Neural cell (in vitro differentiated cells): ENCODE data around the gene SDK1. TPM values are rescaled to one million over a fixed set of nuclear protein-coding genes. Genes with fewer than 3 reads are reported as not detected.

ENCODE experiments used
- H2AFZ ChIP-seq: fragments of 200-600, 300-800 bp; sonication (generic), shearing (Covaris generic); 2 replicates; pipeline ENCODE4 v1.6.0; 2014; ENCODE audit warnings: low read depth, mild to moderate bottlenecking, antibody characterized with exemption, low read length, moderate library complexity
- H3F3A ChIP-seq: fragments of 200-600 bp; shearing (Covaris generic); 2 replicates; pipeline ENCODE4 v1.6.1; 2016; ENCODE audit warnings: mild to moderate bottlenecking, moderate library complexity, mixed read lengths, antibody characterized with exemption, low read length; ENCODE audit not compliant: insufficient read depth, poor library complexity, severe bottlenecking
- H3K27ac ChIP-seq: fragments of 200-600, 300-800 bp; sonication (generic), shearing (Covaris generic); 2 replicates; pipeline ENCODE4 v1.5.1; 2014; ENCODE audit warnings: mild to moderate bottlenecking, low read length, moderate library complexity
- H3K27me3 ChIP-seq: fragments of 300-800, 200-600 bp; sonication (generic), shearing (Covaris generic); 2 replicates; pipeline ENCODE4 v1.6.0; 2014; ENCODE audit warnings: mild to moderate bottlenecking, low read depth, low read length, moderate library complexity; ENCODE audit not compliant: insufficient read depth
- H3K36me3 ChIP-seq: fragments of 300-800, 200-600 bp; sonication (generic), shearing (Covaris generic); 2 replicates; pipeline ENCODE4 v1.5.1; 2014; ENCODE audit warnings: mild to moderate bottlenecking, antibody characterized with exemption, low read length, moderate library complexity; ENCODE audit not compliant: insufficient read depth
- H3K4me2 ChIP-seq: fragments of 300-800, 200-600 bp; sonication (generic), shearing (Covaris generic); 2 replicates; pipeline ENCODE4 v1.6.0; 2014; ENCODE audit warnings: mild to moderate bottlenecking, low read length
- H3K4me3 ChIP-seq: fragments of 300-800, 200-600 bp; sonication (generic), shearing (Covaris generic); 2 replicates; pipeline ENCODE4 v1.5.1; 2014; ENCODE audit warnings: mild to moderate bottlenecking, low read length, moderate library complexity
- H3K79me2 ChIP-seq: fragments of 200-600 bp; shearing (Covaris generic); replicated peaks from 2 replicates; pipeline ENCODE4 v1.6.0; 2014; ENCODE audit warnings: mild to moderate bottlenecking, low read length, moderate library complexity; ENCODE audit not compliant: insufficient read depth
- H3K9ac ChIP-seq: fragments of 300-800, 200-600 bp; sonication (generic), shearing (Covaris generic); 2 replicates; pipeline ENCODE4 v1.6.1; 2016; ENCODE audit warnings: mild to moderate bottlenecking, low read length, mixed read lengths
- H3K9me2 ChIP-seq: fragments of 200-600 bp; shearing (Covaris generic); 2 replicates; pipeline ENCODE4 v1.6.1; 2016; ENCODE audit warnings: mild to moderate bottlenecking, low read length, mixed read lengths; ENCODE audit not compliant: insufficient read depth
- H3K9me3 ChIP-seq: fragments of 200-600, 300-800 bp; sonication (generic), shearing (Covaris generic); 2 replicates; pipeline ENCODE4 v1.6.1; 2016; ENCODE audit warnings: mild to moderate bottlenecking, mixed run types, low read length, moderate library complexity, mixed read lengths
- H4K20me1 ChIP-seq: fragments of 200-600 bp; shearing (Covaris generic); 2 replicates; pipeline ENCODE4 v1.6.1; 2016; ENCODE audit warnings: mild to moderate bottlenecking, mixed run types; ENCODE audit not compliant: insufficient read depth
- EP300 ChIP-seq: fragments of 450-650 bp; conservative IDR thresholded peaks from 2 replicates; pipeline ENCODE4 v1.6.1; 2014; ENCODE audit warnings: antibody characterized with exemption, mild to moderate bottlenecking, moderate library complexity; ENCODE audit not compliant: poor library complexity, severe bottlenecking
- EZH2 ChIP-seq: fragments of 200-600, 300-800 bp; shearing (Covaris generic), sonication (generic); IDR thresholded peaks from 2 replicates; pipeline ENCODE4 v1.6.1; 2014; ENCODE audit warnings: antibody characterized with exemption, low read length, borderline replicate concordance, mild to moderate bottlenecking; ENCODE audit not compliant: insufficient read depth, poor library complexity, severe bottlenecking
- MXI1 ChIP-seq: fragments of 450-650 bp; conservative IDR thresholded peaks from 2 replicates; pipeline ENCODE4 v1.6.1; 2014; ENCODE audit warnings: antibody characterized with exemption, mild to moderate bottlenecking; ENCODE audit not compliant: poor library complexity, severe bottlenecking
- POLR2AphosphoS5 ChIP-seq: IDR thresholded peaks from 2 replicates; pipeline ENCODE4 v1.6.1; 2012
- RAD21 ChIP-seq: fragments of 450-650 bp; conservative IDR thresholded peaks from 2 replicates; pipeline ENCODE4 v1.6.1; 2014; ENCODE audit warnings: antibody characterized with exemption, mild to moderate bottlenecking, moderate library complexity
- SMC3 ChIP-seq: fragments of 450-650 bp; conservative IDR thresholded peaks from 2 replicates; pipeline ENCODE4 v1.6.1; 2014; ENCODE audit warnings: antibody characterized with exemption, mild to moderate bottlenecking, moderate library complexity; ENCODE audit not compliant: poor library complexity
- TAF1 ChIP-seq: IDR thresholded peaks from 2 replicates; pipeline ENCODE4 v1.6.1; 2012; ENCODE audit warnings: low read depth
- polyA plus RNA-seq: library from polyadenylated mRNA; depleted of rRNA; stranded (reverse); fragments of >200 nt; gene quantifications from 2 replicates; pipeline ENCODE4 v1.2.3, GENCODE V29; 2014
- TF ChIP-seq, protein P1 (sequence below): IDR thresholded peaks from 2 replicates; pipeline ENCODE4 v1.6.1; 2012; ENCODE audit warnings: borderline replicate concordance
- TF ChIP-seq, protein P2 (sequence below): fragments of 450-650 bp; IDR thresholded peaks from 2 replicates; pipeline ENCODE4 v1.5.1; 2014; ENCODE audit warnings: antibody characterized with exemption, mild to moderate bottlenecking, moderate library complexity; ENCODE audit not compliant: poor library complexity, severe bottlenecking

SDK1 gene
- polyA plus RNA-seq, 1 donor from 2014 or later: 2.7 TPM

DNA sequence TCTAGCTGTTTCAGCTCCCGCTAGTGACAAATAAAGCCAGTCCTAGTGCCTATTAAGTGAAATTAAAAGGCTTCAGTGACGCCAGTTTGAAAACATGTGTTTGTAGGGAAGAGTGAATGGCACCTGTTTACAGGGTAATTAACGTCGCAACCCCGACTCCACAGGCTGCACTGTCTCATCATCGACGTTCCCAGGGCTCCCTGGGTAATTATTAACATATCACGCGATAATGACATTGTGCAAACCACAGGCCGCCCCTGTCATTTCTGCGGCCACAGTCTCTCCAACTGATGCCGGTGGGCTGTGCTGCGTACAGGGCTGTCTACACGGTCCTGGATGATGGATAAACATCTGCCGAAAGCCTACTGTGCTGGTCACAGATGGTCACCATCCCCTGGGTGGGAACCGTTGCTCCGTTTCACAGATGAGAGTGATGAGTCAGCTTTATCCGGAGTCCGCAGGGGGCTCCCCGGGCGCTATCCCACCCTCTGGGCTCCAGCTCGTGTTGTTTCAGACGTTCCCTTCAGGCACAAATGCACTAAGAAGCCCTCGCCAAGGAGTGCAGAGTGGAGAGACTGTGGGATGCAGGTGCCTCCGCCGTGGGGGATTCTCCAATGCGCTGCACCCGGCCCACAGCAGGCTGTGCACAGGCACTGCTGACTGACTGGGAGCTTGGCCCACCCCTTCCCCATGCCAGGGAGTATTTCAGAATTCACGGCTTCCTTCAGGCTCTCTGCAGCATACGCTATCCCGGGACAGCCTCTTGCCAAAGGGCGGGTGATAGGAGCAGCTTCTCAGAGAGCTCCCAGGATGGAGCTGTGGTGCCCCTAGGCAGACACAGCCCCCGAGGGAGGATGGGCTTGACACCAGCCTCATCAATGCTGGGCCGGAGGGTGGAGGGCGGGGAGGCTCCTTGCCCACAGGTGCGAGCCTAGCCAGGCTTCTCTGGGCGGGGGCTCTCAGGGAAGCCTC, 889.2 kb downstream of the SDK1 start:
- H3F3A ChIP-seq: no peaks in the 10 kb centered on the region
- no peaks in the 10 kb centered on the region for H3K27me3 ChIP-seq
- no peak for TF ChIP-seq EP300
- no peak for TF ChIP-seq RAD21
- no peaks in the 10 kb centered on the region for H3K9me2 ChIP-seq
- H3K36me3 ChIP-seq: no peaks in the 10 kb centered on the region
- H3K4me2 ChIP-seq: no peak overlapping the region
- no peak overlapping the region for H3K4me3 ChIP-seq
- no peak overlapping the region for H3K9ac ChIP-seq
- no peak overlapping the region for H3K27ac ChIP-seq
- H4K20me1 ChIP-seq: no peaks in the 10 kb centered on the region
- no peaks in the 10 kb centered on the region for H3K79me2 ChIP-seq
- H2AFZ ChIP-seq: no peak overlapping the region
- H3K9me3 ChIP-seq: no peaks in the 10 kb centered on the region

DNA sequence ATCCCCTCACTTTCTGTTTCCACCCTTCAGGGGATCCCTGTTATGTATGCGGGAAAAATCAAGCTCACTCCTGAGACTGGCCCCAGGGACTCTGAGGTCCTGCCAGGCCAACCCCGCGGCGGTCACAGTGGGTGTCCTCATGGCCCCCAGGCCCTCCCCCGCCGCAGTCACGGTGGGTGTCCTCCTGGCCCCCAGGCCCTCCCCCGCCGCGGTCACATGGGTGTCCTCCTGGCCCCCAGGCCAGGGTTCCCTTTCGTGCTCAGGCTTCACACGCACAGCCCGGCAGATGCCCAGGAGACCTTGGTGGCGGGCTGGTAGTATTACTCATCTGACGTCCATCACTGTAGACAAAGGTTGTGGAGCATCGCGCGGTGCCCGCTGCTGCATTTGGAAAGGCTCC, 890.0 kb downstream of the SDK1 start:
- Histone ChIP-seq H3K9me2 (no peaks in the 10 kb centered on the region), H3K4me3 (no peak overlapping the region), H3K36me3 (no peaks in the 10 kb centered on the region), H3F3A (no peaks in the 10 kb centered on the region), H2AFZ (no peak overlapping the region), H3K27me3 (no peaks in the 10 kb centered on the region), H3K4me2 (no peak overlapping the region), H3K27ac (no peak overlapping the region), H3K9ac (no peak overlapping the region), H3K79me2 (no peaks in the 10 kb centered on the region), H3K9me3 (no peaks in the 10 kb centered on the region), H4K20me1 (no peaks in the 10 kb centered on the region)
- TF ChIP-seq RAD21 (no peak), MXI1 (no peak), POLR2AphosphoS5 (no peak), EP300 (no peak)
- TF ChIP-seq, protein P1, sequence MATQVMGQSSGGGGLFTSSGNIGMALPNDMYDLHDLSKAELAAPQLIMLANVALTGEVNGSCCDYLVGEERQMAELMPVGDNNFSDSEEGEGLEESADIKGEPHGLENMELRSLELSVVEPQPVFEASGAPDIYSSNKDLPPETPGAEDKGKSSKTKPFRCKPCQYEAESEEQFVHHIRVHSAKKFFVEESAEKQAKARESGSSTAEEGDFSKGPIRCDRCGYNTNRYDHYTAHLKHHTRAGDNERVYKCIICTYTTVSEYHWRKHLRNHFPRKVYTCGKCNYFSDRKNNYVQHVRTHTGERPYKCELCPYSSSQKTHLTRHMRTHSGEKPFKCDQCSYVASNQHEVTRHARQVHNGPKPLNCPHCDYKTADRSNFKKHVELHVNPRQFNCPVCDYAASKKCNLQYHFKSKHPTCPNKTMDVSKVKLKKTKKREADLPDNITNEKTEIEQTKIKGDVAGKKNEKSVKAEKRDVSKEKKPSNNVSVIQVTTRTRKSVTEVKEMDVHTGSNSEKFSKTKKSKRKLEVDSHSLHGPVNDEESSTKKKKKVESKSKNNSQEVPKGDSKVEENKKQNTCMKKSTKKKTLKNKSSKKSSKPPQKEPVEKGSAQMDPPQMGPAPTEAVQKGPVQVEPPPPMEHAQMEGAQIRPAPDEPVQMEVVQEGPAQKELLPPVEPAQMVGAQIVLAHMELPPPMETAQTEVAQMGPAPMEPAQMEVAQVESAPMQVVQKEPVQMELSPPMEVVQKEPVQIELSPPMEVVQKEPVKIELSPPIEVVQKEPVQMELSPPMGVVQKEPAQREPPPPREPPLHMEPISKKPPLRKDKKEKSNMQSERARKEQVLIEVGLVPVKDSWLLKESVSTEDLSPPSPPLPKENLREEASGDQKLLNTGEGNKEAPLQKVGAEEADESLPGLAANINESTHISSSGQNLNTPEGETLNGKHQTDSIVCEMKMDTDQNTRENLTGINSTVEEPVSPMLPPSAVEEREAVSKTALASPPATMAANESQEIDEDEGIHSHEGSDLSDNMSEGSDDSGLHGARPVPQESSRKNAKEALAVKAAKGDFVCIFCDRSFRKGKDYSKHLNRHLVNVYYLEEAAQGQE: no peak
- TF ChIP-seq, protein P2, sequence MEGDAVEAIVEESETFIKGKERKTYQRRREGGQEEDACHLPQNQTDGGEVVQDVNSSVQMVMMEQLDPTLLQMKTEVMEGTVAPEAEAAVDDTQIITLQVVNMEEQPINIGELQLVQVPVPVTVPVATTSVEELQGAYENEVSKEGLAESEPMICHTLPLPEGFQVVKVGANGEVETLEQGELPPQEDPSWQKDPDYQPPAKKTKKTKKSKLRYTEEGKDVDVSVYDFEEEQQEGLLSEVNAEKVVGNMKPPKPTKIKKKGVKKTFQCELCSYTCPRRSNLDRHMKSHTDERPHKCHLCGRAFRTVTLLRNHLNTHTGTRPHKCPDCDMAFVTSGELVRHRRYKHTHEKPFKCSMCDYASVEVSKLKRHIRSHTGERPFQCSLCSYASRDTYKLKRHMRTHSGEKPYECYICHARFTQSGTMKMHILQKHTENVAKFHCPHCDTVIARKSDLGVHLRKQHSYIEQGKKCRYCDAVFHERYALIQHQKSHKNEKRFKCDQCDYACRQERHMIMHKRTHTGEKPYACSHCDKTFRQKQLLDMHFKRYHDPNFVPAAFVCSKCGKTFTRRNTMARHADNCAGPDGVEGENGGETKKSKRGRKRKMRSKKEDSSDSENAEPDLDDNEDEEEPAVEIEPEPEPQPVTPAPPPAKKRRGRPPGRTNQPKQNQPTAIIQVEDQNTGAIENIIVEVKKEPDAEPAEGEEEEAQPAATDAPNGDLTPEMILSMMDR: no peak

DNA sequence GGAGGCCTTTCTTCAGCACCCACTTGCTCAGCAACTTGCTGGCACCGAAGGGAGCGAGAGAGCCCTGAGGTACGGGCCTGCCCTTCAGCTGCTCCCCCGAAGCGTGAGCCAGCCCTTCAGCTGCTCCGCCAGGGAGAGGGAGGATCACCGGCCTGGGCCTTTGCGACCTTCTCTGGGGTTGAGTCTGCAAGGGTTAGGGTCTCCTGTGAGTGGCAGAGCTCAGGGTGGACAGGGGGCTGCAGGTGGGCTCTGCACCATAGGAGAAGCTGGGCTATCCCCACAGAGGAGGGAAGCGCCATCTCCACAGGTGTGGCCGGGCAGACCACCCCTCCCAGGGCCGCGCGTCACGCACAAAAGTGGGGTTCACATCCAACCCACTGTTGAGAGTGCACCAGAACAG, 890.5 kb downstream of the SDK1 start:
- H2AFZ ChIP-seq: no peak overlapping the region
- no peaks in the 10 kb centered on the region for H3K79me2 ChIP-seq
- no peaks in the 10 kb centered on the region for H3K9me3 ChIP-seq
- no peak overlapping the region for H3K4me3 ChIP-seq
- H3K9me2 ChIP-seq: no peaks in the 10 kb centered on the region
- no peak overlapping the region for H3K9ac ChIP-seq
- H3F3A ChIP-seq: no peaks in the 10 kb centered on the region
- H4K20me1 ChIP-seq: no peaks in the 10 kb centered on the region
- H3K27ac ChIP-seq: no peak overlapping the region
- TF ChIP-seq RAD21 (no peak), SMC3 (no peak), EZH2 (no peak), TAF1 (no peak), POLR2AphosphoS5 (no peak), MXI1 (no peak), EP300 (no peak)
- TF ChIP-seq, protein P2: no peak
- TF ChIP-seq, protein P1: no peak
- H3K4me2 ChIP-seq: no peak overlapping the region
- no peaks in the 10 kb centered on the region for H3K27me3 ChIP-seq
- H3K36me3 ChIP-seq: no peaks in the 10 kb centered on the region
